Mesendoderm (in vitro differentiated cells): Measurements from ENCODE around the gene TAGLN.

Source experiments
- DNase-seq: peaks from one replicate; pipeline ENCODE4 v3.0.0; 2013
- H2AK5ac ChIP-seq: 2 replicates; pipeline ENCODE4 v1.6.1; 2013; ENCODE audit warnings: low read length, inconsistent platforms
- H2BK120ac ChIP-seq: 2 replicates; pipeline ENCODE4 v1.6.1; 2013; ENCODE audit warnings: low read depth, mild to moderate bottlenecking, low read length, moderate library complexity, mixed read lengths
- H2BK15ac ChIP-seq: replicated peaks from 2 replicates; pipeline ENCODE4 v1.6.1; 2013; ENCODE audit warnings: low read depth, mild to moderate bottlenecking, moderate library complexity
- H2BK5ac ChIP-seq: 2 replicates; pipeline ENCODE4 v1.6.1; 2013; ENCODE audit warnings: low read length, inconsistent platforms
- H3K18ac ChIP-seq: 2 replicates; pipeline ENCODE4 v1.6.1; 2013; ENCODE audit warnings: mild to moderate bottlenecking, low read length, mixed read lengths
- H3K23ac ChIP-seq: one replicate; pipeline ENCODE4 v1.6.1; 2013; ENCODE audit warnings: low read length
- H3K27ac ChIP-seq: 2 replicates; pipeline ENCODE4 v1.5.1; 2013; ENCODE audit warnings: low read depth, mild to moderate bottlenecking, inconsistent platforms, low read length, moderate library complexity
- H3K27me3 ChIP-seq: 2 replicates; pipeline ENCODE4 v1.6.1; 2013; ENCODE audit warnings: low read length, control low read depth, mild to moderate bottlenecking, inconsistent platforms; ENCODE audit not compliant: insufficient read depth, poor library complexity
- H3K36me3 ChIP-seq: 2 replicates; pipeline ENCODE4 v1.6.1; 2013; ENCODE audit warnings: low read length, inconsistent platforms; ENCODE audit not compliant: control insufficient read depth, insufficient read depth
- H3K4ac ChIP-seq: one replicate; pipeline ENCODE4 v1.6.1; 2013; ENCODE audit warnings: low read depth, mild to moderate bottlenecking, low read length, moderate library complexity
- H3K4me1 ChIP-seq: 2 replicates; pipeline ENCODE4 v1.6.1; 2013; ENCODE audit warnings: low read depth, low read length, inconsistent platforms; ENCODE audit not compliant: control insufficient read depth
- H3K4me2 ChIP-seq: 2 replicates; pipeline ENCODE4 v1.6.1; 2013; ENCODE audit warnings: low read length
- H3K4me3 ChIP-seq: 2 replicates; pipeline ENCODE4 v1.5.1; 2013; ENCODE audit warnings: mild to moderate bottlenecking, low read length
- H3K56ac ChIP-seq: one replicate; pipeline ENCODE4 v1.6.1; 2013; ENCODE audit warnings: low read length
- H3K79me1 ChIP-seq: 2 replicates; pipeline ENCODE4 v1.6.1; 2013; ENCODE audit warnings: low read length, inconsistent platforms
- H3K79me2 ChIP-seq: 2 replicates; pipeline ENCODE4 v1.6.1; 2013; ENCODE audit warnings: mild to moderate bottlenecking, low read length; ENCODE audit not compliant: control insufficient read depth, insufficient read depth
- H3K9ac ChIP-seq: 2 replicates; pipeline ENCODE4 v1.6.1; 2013; ENCODE audit warnings: low read length, inconsistent platforms
- H4K5ac ChIP-seq: one replicate; pipeline ENCODE4 v1.6.1; 2013; ENCODE audit warnings: low read length
- H4K8ac ChIP-seq: one replicate; pipeline ENCODE4 v1.6.1; 2013; ENCODE audit warnings: low read depth, mild to moderate bottlenecking, control low read depth, low read length, moderate library complexity
- WGBS: extraction: QIAGEN DNeasy Blood & Tissue Kit; methylation state at CpG from one replicate; pipeline ENCODE4 v1.1.7; 2013; ENCODE audit warnings: low lambda C conversion rate, missing lambda C conversion rate; ENCODE audit not compliant: insufficient coverage; ENCODE audit errors: extremely low coverage; 5-methylcytosine and 5-hydroxymethylcytosine counted together

Gene TAGLN

GRCh38 chr11:117255966-117256365 is 56.8 kb downstream of the TAGLN start:
- no peak overlapping the region for H4K5ac ChIP-seq
- H2AK5ac ChIP-seq: no peak overlapping the region
- no peak overlapping the region for H3K23ac ChIP-seq
- no peak overlapping the region for H3K4me3 ChIP-seq
- no peaks in the 10 kb centered on the region for H3K27me3 ChIP-seq
- no peak overlapping the region for H3K18ac ChIP-seq
- H2BK15ac ChIP-seq: no peak overlapping the region
- H3K4me1 ChIP-seq: no peaks in the 10 kb centered on the region
- no peak overlapping the region for H4K8ac ChIP-seq
- H3K9ac ChIP-seq: no peak overlapping the region
- no peak overlapping the region for H3K4me2 ChIP-seq
- no peaks in the 10 kb centered on the region for H3K79me2 ChIP-seq
- H3K79me1 ChIP-seq: no peaks in the 10 kb centered on the region
- no peak overlapping the region for H2BK120ac ChIP-seq
- H3K36me3 ChIP-seq: peaks cover 4% of the 10 kb centered on the region
- no peak overlapping the region for H2BK5ac ChIP-seq
- no CpG with 5 or more reads among the region's 3 CpGs for WGBS
- no peak overlapping the region for H3K27ac ChIP-seq
- no peak overlapping the region for H3K56ac ChIP-seq
- no peak overlapping the region for H3K4ac ChIP-seq
- no peak for DNase-seq

DNA sequence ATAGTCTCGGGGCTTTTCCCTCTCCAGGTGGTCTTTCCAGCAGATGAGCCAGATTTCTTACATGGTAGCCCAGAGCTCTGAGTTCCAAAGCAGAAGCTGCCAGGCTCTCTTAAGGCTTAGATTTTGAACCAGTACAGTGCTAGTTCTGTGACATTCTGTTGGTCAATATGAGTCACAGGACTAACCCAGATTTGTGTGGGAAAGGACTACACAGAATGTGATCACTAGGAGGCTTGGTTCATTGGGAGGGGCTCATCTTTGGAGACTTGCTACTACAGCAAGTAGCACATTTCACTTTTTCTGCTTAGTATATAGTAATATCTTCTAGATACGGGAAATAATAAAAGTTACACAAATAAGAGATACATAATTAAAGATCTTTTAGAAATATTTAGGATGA is 57.4 kb downstream of the TAGLN start:
- H3K27me3 ChIP-seq: no peaks in the 10 kb centered on the region
- no peak overlapping the region for H3K4ac ChIP-seq
- no peaks in the 10 kb centered on the region for H3K4me1 ChIP-seq
- WGBS: no CpG with 5 or more reads among the region's 2 CpGs
- no peak overlapping the region for H3K23ac ChIP-seq
- H3K4me3 ChIP-seq: no peak overlapping the region
- no peak overlapping the region for H3K18ac ChIP-seq
- no peak overlapping the region for H2BK5ac ChIP-seq
- H4K5ac ChIP-seq: no peak overlapping the region
- no peak overlapping the region for H2BK15ac ChIP-seq
- H3K79me1 ChIP-seq: no peaks in the 10 kb centered on the region
- peaks cover 4% of the 10 kb centered on the region for H3K36me3 ChIP-seq
- H3K9ac ChIP-seq: no peak overlapping the region
- H3K79me2 ChIP-seq: no peaks in the 10 kb centered on the region
- no peak overlapping the region for H3K4me2 ChIP-seq
- H3K56ac ChIP-seq: no peak overlapping the region
- no peak overlapping the region for H2AK5ac ChIP-seq
- no peak overlapping the region for H4K8ac ChIP-seq
- no peak overlapping the region for H3K27ac ChIP-seq
- DNase-seq: no peak
- H2BK120ac ChIP-seq: no peak overlapping the region
